Fibroblast of the conjunctiva (primary cell): ENCODE data around the gene CPEB4.

ENCODE experiments used
- DNase-seq: peaks from one replicate; pipeline ENCODE4 v3.0.0-alpha.2; 2010; ENCODE audit warnings: low read depth

Gene CPEB4

GRCh38 chr5:173974688-173975239, 86.6 kb downstream of the CPEB4 start:
- no peak for DNase-seq

- no peak for DNase-seq
Observed at GRCh38 chr5:173981185-173981761, 93.1 kb downstream of the CPEB4 start.

- no peak for DNase-seq
Observed at GRCh38 chr5:173984218-173984617, 96.1 kb downstream of the CPEB4 start.

GRCh38 chr5:173988554-173989431, 100.6 kb downstream of the CPEB4 start, which contains the start of gene C5orf47:
TSS of gene C5orf47 (plus strand) at chr5:173989170. CDS start at chr5:173989264, 94 bp downstream.
- DNase-seq, result no peak

- DNase-seq, result no peak
Observed at GRCh38 chr5:173989432-173990082, 101.4 kb downstream of the CPEB4 start.

GRCh38 chr5:173997331-173997730, 109.2 kb downstream of the CPEB4 start:
- no peak for DNase-seq

- no peak for DNase-seq
Observed at GRCh38 chr5:173998531-173998930, 110.4 kb downstream of the CPEB4 start.

GRCh38 chr5:174000076-174000475, 111.9 kb downstream of the CPEB4 start:
- no peak for DNase-seq

- DNase-seq, result no peak
Observed at GRCh38 chr5:174003795-174004194, 115.6 kb downstream of the CPEB4 start.

- no peak for DNase-seq
Observed at GRCh38 chr5:174008922-174009321, 120.8 kb downstream of the CPEB4 start.

GRCh38 chr5:174010365-174010764, 122.2 kb downstream of the CPEB4 start:
- no peak for DNase-seq

- DNase-seq, result no peak
Observed at GRCh38 chr5:174011441-174011840, 123.3 kb downstream of the CPEB4 start.
